Measurements from ENCODE around the gene GNPTAB. TPM values are rescaled to one million over a fixed set of nuclear protein-coding genes. Genes with fewer than 3 reads are reported as not detected.

The GNPTAB gene
- total and polyA plus RNA-seq, 2 of the 4 experiments (the other 2 are of a cell fraction): 16.0 to 24.2 TPM

DNA sequence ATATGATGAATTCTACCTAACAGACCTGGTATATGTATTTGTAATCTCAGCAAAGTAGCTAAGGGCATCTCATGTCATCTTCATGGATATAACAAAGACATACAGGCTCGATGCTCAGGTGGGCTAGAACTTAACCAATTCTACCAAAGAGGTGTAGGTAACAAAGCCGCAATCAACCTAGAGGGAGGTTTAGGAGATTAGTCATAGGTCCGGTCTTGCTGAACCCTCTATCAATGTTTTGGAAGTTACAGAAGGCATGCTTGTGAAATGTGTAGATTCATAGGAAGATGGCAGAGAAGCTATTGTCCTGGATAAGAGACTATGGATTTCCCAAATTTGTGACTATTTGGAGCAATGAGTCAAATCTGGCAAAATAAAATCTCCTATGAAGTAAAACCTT is 48.9 kb downstream of the GNPTAB start:
- Histone ChIP-seq H3K9me3 (ENCODE audit: control insufficient read depth, insufficient read depth, low read length) (no peaks in the 10 kb centered on the region), H3K9me1 (ENCODE audit: insufficient read depth, low read length) (peaks cover 12% of the 10 kb centered on the region), H3K9ac (ENCODE audit: low read depth, low read length) (no peak overlapping the region), H3K56ac (ENCODE audit: extremely low read depth, insufficient read depth, low read length) (no peak overlapping the region), H4K8ac (ENCODE audit: low read depth in 2 of 2, low read length in 2 of 2) (peak overlapping the region in 1 of 2 experiments; percentile 26; a peak in 1 of 4 replicates), H3K27ac (ENCODE audit: insufficient read depth, low read length) (no peak overlapping the region), H3K4me3 (ENCODE audit: insufficient read depth, low read depth, low read length) (no peak overlapping the region), H2BK20ac (ENCODE audit: low read depth, low read length) (peak overlapping the region; percentile 11; the same call in 1 of the 2 replicates), H3K4me1 (ENCODE audit: control insufficient read depth, insufficient read depth, low read length) (peaks cover 9% of the 10 kb centered on the region), H2BK15ac (ENCODE audit: low read depth, low read length) (0 out of 3 replicates have a peak overlapping the region, but pooled peaks have one; percentile 38), H2AFZ (replicated peaks; ENCODE audit: low read length, poor library complexity) (no peak overlapping the region), H4K20me1 (ENCODE audit: insufficient read depth, low read length) (no peaks in the 10 kb centered on the region), H2AK9ac (replicated peaks; ENCODE audit: low read depth, low read length, poor library complexity) (no peak overlapping the region), H4K91ac (ENCODE audit: insufficient read depth, low read depth, low read length) (peak overlapping the region; percentile 52; the same call in 1 of the 2 replicates), H2BK120ac (ENCODE audit: low read depth, low read length) (no peak overlapping the region; the same call in 1 of the 2 replicates), H3K36me3 (ENCODE audit: control insufficient read depth, insufficient read depth, low read length) (peaks cover 3% of the 10 kb centered on the region; the same call in 1 of the 2 replicates), H3K18ac (ENCODE audit: low read depth, low read length) (no peak overlapping the region), H3K4me2 (ENCODE audit: low read depth, low read length) (no peak overlapping the region), H3K14ac (replicated peaks; ENCODE audit: low read depth, low read length) (no peak overlapping the region), H3K27me3 (ENCODE audit: control insufficient read depth, insufficient read depth, low read length) (no peaks in the 10 kb centered on the region), H2BK5ac (ENCODE audit: low read depth, low read length, poor library complexity, severe bottlenecking) (no peak overlapping the region), H3K4ac (ENCODE audit: low read depth, low read length) (no peak overlapping the region), H3K23ac (ENCODE audit: low read depth, low read length) (no peak overlapping the region), H3K79me1 (ENCODE audit: low read depth in 1 of 2, low read length in 2 of 2) (no peaks in the 10 kb centered on the region; a peak in 2 of 4 replicates), H4K5ac (ENCODE audit: low read depth, low read length) (no peak overlapping the region), H2AK5ac (ENCODE audit: low read depth, low read length) (peak overlapping the region; percentile 56; the same call in 1 of the 2 replicates)
- TF ChIP-seq RAD21 (IDR thresholded peaks at IDR 0.05; ENCODE audit: low read length): no peak
- no peak for TF ChIP-seq BHLHE40 (IDR thresholded peaks at IDR 0.05; ENCODE audit: low read depth, low read length)
- no peak for TF ChIP-seq RCOR1 (IDR thresholded peaks at IDR 0.05; ENCODE audit: insufficient replicate concordance, low read length)
- no peak for TF ChIP-seq CEBPB (IDR thresholded peaks at IDR 0.05; ENCODE audit: low read depth, low read length)
- no peak for TF ChIP-seq MAFK (IDR thresholded peaks at IDR 0.05; ENCODE audit: low read depth, low read length)
- TF ChIP-seq CHD1 (IDR thresholded peaks at IDR 0.05; ENCODE audit: low read depth, low read length): no peak
- no peak for TF ChIP-seq MXI1 (IDR thresholded peaks at IDR 0.05; ENCODE audit: borderline replicate concordance, low read depth, low read length)
- no peak for TF ChIP-seq RFX5 (IDR thresholded peaks at IDR 0.05; ENCODE audit: low read depth, low read length)
- TF ChIP-seq NFE2L2 (IDR thresholded peaks at IDR 0.05; ENCODE audit: low read depth, low read length): no peak
- no peak for TF ChIP-seq POLR2A (IDR thresholded peaks at IDR 0.05; ENCODE audit: low read depth, low read length)
- no peak for TF ChIP-seq FOS (IDR thresholded peaks at IDR 0.05; ENCODE audit: low read depth, low read length)
- TF ChIP-seq, protein P1, sequence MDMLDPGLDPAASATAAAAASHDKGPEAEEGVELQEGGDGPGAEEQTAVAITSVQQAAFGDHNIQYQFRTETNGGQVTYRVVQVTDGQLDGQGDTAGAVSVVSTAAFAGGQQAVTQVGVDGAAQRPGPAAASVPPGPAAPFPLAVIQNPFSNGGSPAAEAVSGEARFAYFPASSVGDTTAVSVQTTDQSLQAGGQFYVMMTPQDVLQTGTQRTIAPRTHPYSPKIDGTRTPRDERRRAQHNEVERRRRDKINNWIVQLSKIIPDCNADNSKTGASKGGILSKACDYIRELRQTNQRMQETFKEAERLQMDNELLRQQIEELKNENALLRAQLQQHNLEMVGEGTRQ (IDR thresholded peaks at IDR 0.05; ENCODE audit: low read depth, low read length): no peak
- intact Hi-C loops (cut with micrococcal nuclease): no loop called here
- ATAC-seq (ENCODE audit: low read depth) (peak; percentile 16; the same call in 1 of the 2 replicates), DNase-seq (peak; percentile 4)
- in situ Hi-C loops (cut with MboI; ENCODE audit: low sequenced_read_pairs): no loop called here
- ChIA-PET POLR2A (ENCODE audit: unreplicated experiment) (no interaction called here), CTCF (no interaction called here)
- no TSS peak for BruUV-seq (replicated peaks)
- WGBS, 2 experiments (ENCODE audit: extremely low coverage in 2 of 2, insufficient read length in 1 of 2): 71% methylated on average over 1 of the region's 3 CpGs; no CpG with 5 or more reads in 1 of the 2 experiments
- dilution Hi-C loops (cut with HindIII; ENCODE audit: low sequenced_read_pairs, unreplicated experiment): no loop called here
